Naive thymus-derived CD4-positive, alpha-beta T cell (primary cell): ENCODE data around the gene RAD52. TPM values are rescaled to one million over a fixed set of nuclear protein-coding genes. Genes with fewer than 3 reads are reported as not detected.
A peak's percentile ranks its signal among the peaks of the same experiment; 100 is the strongest.

ENCODE experiments used
- ATAC-seq: fragments of 150-1000 bp; cut with Tn5 transposase; 2 replicates; pipeline ENCODE4 v1.10.0; 2021; ENCODE audit warnings: mild to moderate bottlenecking, moderate library complexity
- CTCF ChIA-PET: fragments of 350-600 bp; sonication (Branson Sonifier 250); formaldehyde crosslinking; loops from one replicate; lab custom pipeline; 2021; ENCODE audit warnings: antibody characterized with exemption; lab: Charles Lee
- POLR2A ChIA-PET: fragments of 350-600 bp; sonication (Branson Sonifier 250); formaldehyde crosslinking; loops from one replicate; lab custom pipeline; 2021; ENCODE audit warnings: antibody characterized with exemption, inconsistent platforms; lab: Charles Lee
- DNase-seq, 9 donors: peaks; one replicate each; pipeline versions ENCODE4 v3.0.0 to v3.0.0-alpha.2; 2020 to 2022; ENCODE audit warnings: mixed read lengths in 1 of 9
- H3K27ac ChIP-seq: one replicate; pipeline ENCODE4 v1.7.0; 2013; ENCODE audit warnings: mild to moderate bottlenecking, low read depth, low read length, moderate library complexity
- H3K27me3 ChIP-seq, 2 donors: one replicate each; pipeline ENCODE4 v1.7.0; 2013; ENCODE audit warnings: low read length in 2 of 2, mild to moderate bottlenecking in 2 of 2, moderate library complexity in 2 of 2; ENCODE audit not compliant: control insufficient read depth in 2 of 2, insufficient read depth in 2 of 2
- H3K36me3 ChIP-seq, 3 experiments: 1 replicate in 2 of 3; 2 replicates in 1 of 3; pipeline ENCODE4 v1.7.0; 2013; ENCODE audit warnings: low read length in 3 of 3, mild to moderate bottlenecking in 3 of 3, moderate library complexity in 1 of 3; ENCODE audit not compliant: insufficient read depth in 3 of 3, control insufficient read depth in 2 of 3
- H3K4me1 ChIP-seq, 2 donors: one replicate each; pipeline ENCODE4 v1.7.0; 2013; ENCODE audit warnings: low read length in 2 of 2, mild to moderate bottlenecking in 2 of 2, moderate library complexity in 1 of 2; ENCODE audit not compliant: control insufficient read depth in 2 of 2, insufficient read depth in 2 of 2
- H3K4me3 ChIP-seq: 2 replicates; pipeline ENCODE4 v1.7.0; 2013; ENCODE audit warnings: mild to moderate bottlenecking, low read length
- H3K9me3 ChIP-seq, 3 experiments: 1 replicate in 2 of 3; 2 replicates in 1 of 3; pipeline ENCODE4 v1.7.0; 2013; ENCODE audit warnings: low read length in 3 of 3; ENCODE audit not compliant: control insufficient read depth in 2 of 3
- H3K27ac Mint-ChIP-seq, 9 donors: one replicate each; pipeline ENCODE4 v1.8.0; 2020 to 2022; ENCODE audit warnings: mixed read lengths in 9 of 9, mild to moderate bottlenecking in 8 of 9, moderate library complexity in 5 of 9, inconsistent platforms in 2 of 9
- H3K27me3 Mint-ChIP-seq, 5 donors: one replicate each; pipeline ENCODE4 v1.8.0; 2021 to 2022; ENCODE audit warnings: mixed read lengths in 5 of 5, mild to moderate bottlenecking in 1 of 5
- H3K36me3 Mint-ChIP-seq, 5 donors: one replicate each; pipeline ENCODE4 v1.8.0; 2020 to 2022; ENCODE audit warnings: mixed read lengths in 5 of 5, mild to moderate bottlenecking in 3 of 5, inconsistent platforms in 1 of 5
- H3K4me1 Mint-ChIP-seq, 7 donors: one replicate each; pipeline ENCODE4 v1.8.0; 2020 to 2022; ENCODE audit warnings: mixed read lengths in 7 of 7, mild to moderate bottlenecking in 3 of 7, inconsistent platforms in 1 of 7
- H3K4me3 Mint-ChIP-seq, 10 donors: one replicate each; pipeline ENCODE4 v1.8.0; 2020 to 2022; ENCODE audit warnings: mild to moderate bottlenecking in 10 of 10, mixed read lengths in 10 of 10, moderate library complexity in 6 of 10, inconsistent platforms in 2 of 10
- H3K9me3 Mint-ChIP-seq, 11 donors: one replicate each; pipeline ENCODE4 v1.8.0; 2020 to 2022; ENCODE audit warnings: mixed read lengths in 11 of 11, mild to moderate bottlenecking in 4 of 11, inconsistent platforms in 1 of 11, moderate library complexity in 1 of 11
- intact Hi-C, 2 donors: fragments of 100-400 bp; cut with micrococcal nuclease; formaldehyde crosslinking; loops; one replicate each; pipeline ENCODE4 v1.15.1; 2023
- polyA plus RNA-seq, 2 donors: library from polyadenylated mRNA; unstranded; fragments of 300-500 nt; fragmentation: Illumina TruSeq; gene quantifications; one replicate each; pipeline ENCODE4 v1.2.3, GENCODE V29; 2021
- total RNA-seq, 6 experiments: library from RNA in 5 of 6; stranded (reverse) in 5 of 6; gene quantifications; 1 replicate in 5 of 6; 2 replicates in 1 of 6; pipeline ENCODE4 v1.2.3 and lab custom pipeline; 2021 to 2026

The RAD52 gene
- total and polyA plus RNA-seq, 7 experiments from 2014 or later = 2.8 to 34.9 (median 17.8) TPM

- POLR2A ChIA-PET = interaction anchor here (0.8 to 1.7 kb wide), 2 partner anchors 43 to 1013 kb away, joined by 3 to 6 read pairs; partner anchors contain the start of genes DCP1B and RAD52
- ATAC-seq (peak; percentile 21), DNase-seq (peak in 6 of 9 donors; percentile 5 to 51 (median 28))
- H3K4me3 Mint-ChIP-seq = peak overlapping the region; percentile 86 to 100 (median 97)
- Histone ChIP-seq H3K27ac (peak overlapping the region; percentile 87), H3K4me3 (peak overlapping the region; percentile 50), H3K36me3 (peaks cover 0 to 7% (median 0%) of the 10 kb centered on the region in 3 experiments), H3K9me3 (no peaks in the 10 kb centered on the region), H3K4me1 (peaks cover 0 to 17% of the 10 kb centered on the region in 2 donors), H3K27me3 (no peaks in the 10 kb centered on the region)
- CTCF ChIA-PET = interaction anchor here (0.6 kb wide), 1 partner anchor 126 kb away, joined by 3 read pairs; no protein-coding TSS in a partner anchor
- H3K36me3 Mint-ChIP-seq = peaks cover 0 to 2% (median 0%) of the 10 kb centered on the region in 5 donors
- intact Hi-C loops = loop anchor here (1.0 to 10.0 kb wide), 8 partner anchors 42 to 603 kb away; partner anchors contain the start of genes RAD52 (in 2 of the 2), WNK1 (in 2 of the 2), FBXL14 (in 1 of the 2) and KDM5A (in 1 of the 2)
- H3K27ac Mint-ChIP-seq = peak overlapping the region; percentile 89 to 98 (median 96)
- no peaks in the 10 kb centered on the region for H3K27me3 Mint-ChIP-seq
- H3K4me1 Mint-ChIP-seq = peaks cover 34 to 64% (median 47%) of the 10 kb centered on the region in 7 donors
- H3K9me3 Mint-ChIP-seq = peaks cover 0 to 3% (median 0%) of the 10 kb centered on the region in 11 donors
Measured at GRCh38 chr12:991350-992333, 42.1 kb upstream of the RAD52 start.

- ChIA-PET POLR2A (interaction anchor here (0.6 to 1.7 kb wide), 5 partner anchors 10 to 578 kb away, joined by 3 to 6 read pairs (median 3); partner anchors contain the start of gene RAD52), CTCF (interaction anchor here (1.0 kb wide), 1 partner anchor 39 kb away, joined by 8 read pairs; no protein-coding TSS in a partner anchor)
- peaks cover 0 to 3% (median 0%) of the 10 kb centered on the region in 11 donors for H3K9me3 Mint-ChIP-seq
- H3K36me3 Mint-ChIP-seq = peaks cover 0 to 2% (median 0%) of the 10 kb centered on the region in 5 donors
- intact Hi-C loops = loop anchor here (1.0 to 10.0 kb wide), 8 partner anchors 42 to 604 kb away; partner anchors contain the start of genes RAD52 (in 2 of the 2), WNK1 (in 2 of the 2), FBXL14 (in 1 of the 2) and KDM5A (in 1 of the 2)
- Histone ChIP-seq H3K36me3 (peaks cover 0 to 7% (median 0%) of the 10 kb centered on the region in 3 experiments), H3K4me1 (peaks cover 0 to 17% of the 10 kb centered on the region in 2 donors), H3K4me3 (peak within 1 kb of the TSS; percentile 89), H3K27me3 (no peaks in the 10 kb centered on the region), H3K9me3 (no peaks in the 10 kb centered on the region), H3K27ac (peak within 1 kb of the TSS; percentile 87)
- DNase-seq (peak; percentile 77 to 93 (median 87)), ATAC-seq (peak; percentile 94)
- H3K4me3 Mint-ChIP-seq = peak within 1 kb of the TSS; percentile 86 to 100 (median 97)
- H3K4me1 Mint-ChIP-seq = peaks cover 34 to 55% (median 46%) of the 10 kb centered on the region in 7 donors
- no peaks in the 10 kb centered on the region for H3K27me3 Mint-ChIP-seq
- peak within 1 kb of the TSS; percentile 89 to 98 (median 96) for H3K27ac Mint-ChIP-seq
Measured at GRCh38 chr12:990661-991349, 41.3 kb upstream of the RAD52 start, which contains the start of gene ERC1. Gene ERC1 (plus strand): TSS chr12:991223. CDS start chr12:1027904, 36,681 bp downstream.

- Histone ChIP-seq H3K4me3 (peak overlapping the region; percentile 89), H3K27me3 (no peaks in the 10 kb centered on the region), H3K36me3 (peaks cover 0 to 7% (median 0%) of the 10 kb centered on the region in 3 experiments), H3K27ac (peak overlapping the region; percentile 87), H3K9me3 (no peaks in the 10 kb centered on the region), H3K4me1 (peaks cover 0 to 17% of the 10 kb centered on the region in 2 donors)
- intact Hi-C loops = loop anchor here (2.0 to 10.0 kb wide), 5 partner anchors 105 to 605 kb away; partner anchors contain the start of genes FBXL14 (in 1 of the 2) and WNK1 (in 1 of the 2)
- H3K27me3 Mint-ChIP-seq = no peaks in the 10 kb centered on the region
- ChIA-PET POLR2A (interaction anchor here (0.6 to 0.9 kb wide), 4 partner anchors 11 to 579 kb away, joined by 3 to 5 read pairs (median 3); partner anchors contain the start of gene RAD52), CTCF (interaction anchor here (1.0 kb wide), 1 partner anchor 39 kb away, joined by 8 read pairs; no protein-coding TSS in a partner anchor)
- ATAC-seq (no peak), DNase-seq (peak in 8 of 9 donors; percentile 4 to 62 (median 53))
- peaks cover 0 to 2% (median 0%) of the 10 kb centered on the region in 5 donors for H3K36me3 Mint-ChIP-seq
- peaks cover 0 to 3% (median 0%) of the 10 kb centered on the region in 11 donors for H3K9me3 Mint-ChIP-seq
- H3K4me1 Mint-ChIP-seq = peaks cover 28 to 47% (median 38%) of the 10 kb centered on the region in 7 donors
- H3K27ac Mint-ChIP-seq = peak overlapping the region; percentile 79 to 97 (median 93)
- H3K4me3 Mint-ChIP-seq = peak overlapping the region; percentile 80 to 96 (median 94)
Measured at GRCh38 chr12:989751-990660, 40.5 kb upstream of the RAD52 start.

GRCh38 chr12:989051-989450 lies 39.6 kb upstream of the RAD52 start:
- ATAC-seq = no peak
- Histone ChIP-seq H3K9me3 (no peaks in the 10 kb centered on the region), H3K27me3 (no peaks in the 10 kb centered on the region), H3K4me1 (peaks cover 0 to 17% of the 10 kb centered on the region in 2 donors), H3K27ac (no peak overlapping the region), H3K36me3 (peaks cover 0 to 7% (median 0%) of the 10 kb centered on the region in 3 experiments), H3K4me3 (no peak overlapping the region)
- no peaks in the 10 kb centered on the region for H3K27me3 Mint-ChIP-seq
- H3K27ac Mint-ChIP-seq = peak overlapping the region in 7 of 9 donors; percentile 74 to 93 (median 87)
- peaks cover 0 to 3% (median 0%) of the 10 kb centered on the region in 11 donors for H3K9me3 Mint-ChIP-seq
- H3K4me3 Mint-ChIP-seq = peak overlapping the region; percentile 41 to 96 (median 88)
- ChIA-PET POLR2A (no interaction called here), CTCF (no interaction called here)
- H3K4me1 Mint-ChIP-seq = peaks cover 28 to 46% (median 38%) of the 10 kb centered on the region in 7 donors
- peaks cover 0 to 2% (median 0%) of the 10 kb centered on the region in 5 donors for H3K36me3 Mint-ChIP-seq
- intact Hi-C loops = no loop called here
- DNase-seq = peak in 1 of 9 donors; percentile 6

GRCh38 chr12:988646-989045 lies 39.2 kb upstream of the RAD52 start:
- Histone ChIP-seq H3K27me3 (no peaks in the 10 kb centered on the region), H3K27ac (peak overlapping the region; percentile 34), H3K9me3 (no peaks in the 10 kb centered on the region), H3K4me1 (peaks cover 0 to 17% of the 10 kb centered on the region in 2 donors), H3K36me3 (peaks cover 0 to 7% (median 0%) of the 10 kb centered on the region in 3 experiments), H3K4me3 (no peak overlapping the region)
- H3K4me1 Mint-ChIP-seq = peaks cover 28 to 46% (median 38%) of the 10 kb centered on the region in 7 donors
- peaks cover 0 to 2% (median 0%) of the 10 kb centered on the region in 5 donors for H3K36me3 Mint-ChIP-seq
- H3K4me3 Mint-ChIP-seq = peak overlapping the region; percentile 4 to 96 (median 88)
- ATAC-seq (no peak), DNase-seq (peak in 3 of 9 donors; percentile 7 to 10 (median 7))
- POLR2A ChIA-PET = no interaction called here
- H3K9me3 Mint-ChIP-seq = peaks cover 0 to 3% (median 0%) of the 10 kb centered on the region in 11 donors
- peak overlapping the region in 8 of 9 donors; percentile 11 to 93 (median 86) for H3K27ac Mint-ChIP-seq
- CTCF ChIA-PET = no interaction called here
- intact Hi-C loops = no loop called here
- no peaks in the 10 kb centered on the region for H3K27me3 Mint-ChIP-seq
